Measurements from ENCODE around the gene TGFB2.

Gene TGFB2

DNA sequence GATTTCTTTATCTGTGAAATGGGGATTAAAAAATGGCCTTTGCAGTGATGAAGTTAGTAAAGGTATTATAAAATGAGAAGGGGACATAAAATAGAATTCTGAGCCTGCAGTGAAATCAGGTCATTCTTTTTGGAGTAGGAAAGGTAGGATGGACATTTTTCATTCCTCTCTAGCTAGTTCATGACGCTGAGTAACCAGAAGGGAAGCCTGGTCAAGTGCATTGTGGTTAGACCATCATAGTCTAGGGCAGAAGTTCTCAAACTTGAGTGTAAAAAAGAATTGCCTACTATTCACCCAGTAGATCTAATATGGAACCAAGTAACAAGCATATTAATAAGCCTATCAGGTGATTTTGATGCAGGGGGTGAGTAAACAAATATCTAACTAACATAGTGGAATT is 50.8 kb downstream of the TGFB2 start:
- no peak for DNase-seq

DNA sequence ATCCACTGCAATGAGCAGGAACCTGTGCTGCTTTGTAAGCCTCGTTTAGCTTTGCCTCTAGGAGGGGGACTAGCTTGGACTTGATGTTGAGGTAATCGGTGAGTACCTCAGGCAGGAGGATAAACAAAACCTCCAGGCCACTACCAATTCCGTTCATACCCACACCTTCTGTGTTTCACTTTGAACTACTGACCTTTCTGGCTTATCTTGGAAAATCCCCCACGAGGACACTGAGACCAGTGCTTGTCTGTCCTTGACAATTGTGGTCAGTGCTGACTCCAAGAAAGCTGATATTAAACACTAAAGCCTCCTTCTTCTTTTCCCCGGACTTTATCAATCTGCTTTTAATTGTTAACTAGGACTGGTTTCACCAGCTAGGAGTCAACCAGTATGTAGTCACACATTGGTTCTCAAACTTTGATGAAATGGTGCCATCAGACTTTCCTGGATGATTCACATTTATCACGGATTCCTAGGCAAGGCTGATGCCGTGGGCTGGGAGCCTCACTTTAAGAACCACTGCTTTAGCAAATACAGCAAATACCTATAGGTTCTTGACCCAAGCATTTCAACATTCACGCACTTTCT is 52.7 kb downstream of the TGFB2 start:
- no peak for DNase-seq

DNA sequence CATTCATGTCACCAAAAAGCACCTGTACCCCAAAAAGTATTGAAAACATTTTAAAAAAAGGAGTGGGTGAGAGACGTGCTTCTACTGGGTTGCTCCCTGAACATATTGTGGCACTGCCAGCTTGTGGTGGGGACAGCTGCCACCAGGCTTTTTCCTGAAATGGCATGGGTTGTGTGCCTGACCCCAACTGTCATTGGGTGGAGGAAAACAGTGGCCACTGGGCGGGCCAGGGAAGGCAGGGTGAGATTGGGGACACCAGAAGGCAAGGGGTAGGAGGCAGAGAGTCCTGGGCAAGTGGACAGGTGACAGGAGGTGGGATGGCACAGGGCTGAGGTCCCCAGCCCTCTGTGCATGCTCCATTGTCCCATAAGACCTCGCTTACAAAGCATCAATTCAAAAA is 55.5 kb downstream of the TGFB2 start:
- no peak for DNase-seq

- no peak for DNase-seq
Observed at GRCh38 chr1:218401441-218401997, 56.4 kb downstream of the TGFB2 start.

DNA sequence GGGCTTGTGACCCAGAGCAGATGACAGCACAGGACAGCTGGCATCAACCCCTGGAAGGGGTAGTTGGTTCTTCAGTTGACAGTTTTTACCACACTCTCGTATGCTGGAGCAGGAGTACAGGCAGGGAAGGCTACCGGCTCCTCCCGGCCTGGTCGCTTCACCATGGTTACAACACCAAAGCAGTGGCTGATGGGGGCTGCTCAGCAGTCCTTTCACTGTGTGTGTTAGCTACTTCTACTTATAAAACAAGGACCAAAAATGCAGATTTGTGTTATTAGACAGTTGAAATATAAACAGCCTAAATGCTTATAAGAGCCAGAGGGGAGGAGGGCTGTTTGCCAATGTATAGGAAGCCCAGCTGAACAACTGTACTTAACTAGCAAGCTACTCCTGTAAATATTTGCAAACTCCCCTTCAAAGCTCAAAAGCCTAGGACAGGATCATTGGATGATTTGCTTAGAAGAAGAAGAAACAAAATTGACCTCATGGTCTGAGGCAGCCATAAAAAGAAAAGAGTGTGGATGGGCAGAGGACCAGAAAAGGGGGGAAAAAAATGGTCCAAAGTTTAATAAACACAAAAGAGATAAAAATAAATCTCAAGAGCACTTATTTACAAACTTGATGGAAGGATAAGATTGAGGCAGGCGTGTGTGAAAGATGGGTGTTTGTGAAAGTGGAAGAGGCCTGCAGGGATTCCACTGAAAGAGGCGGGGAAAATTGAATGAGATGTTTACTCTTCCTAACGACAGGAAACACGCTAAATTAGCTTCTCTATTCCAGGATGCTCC is 57.1 kb downstream of the TGFB2 start:
- peak; percentile 54 for DNase-seq

- DNase-seq, result no peak
Observed at GRCh38 chr1:218402786-218403120, 57.6 kb downstream of the TGFB2 start.

DNA sequence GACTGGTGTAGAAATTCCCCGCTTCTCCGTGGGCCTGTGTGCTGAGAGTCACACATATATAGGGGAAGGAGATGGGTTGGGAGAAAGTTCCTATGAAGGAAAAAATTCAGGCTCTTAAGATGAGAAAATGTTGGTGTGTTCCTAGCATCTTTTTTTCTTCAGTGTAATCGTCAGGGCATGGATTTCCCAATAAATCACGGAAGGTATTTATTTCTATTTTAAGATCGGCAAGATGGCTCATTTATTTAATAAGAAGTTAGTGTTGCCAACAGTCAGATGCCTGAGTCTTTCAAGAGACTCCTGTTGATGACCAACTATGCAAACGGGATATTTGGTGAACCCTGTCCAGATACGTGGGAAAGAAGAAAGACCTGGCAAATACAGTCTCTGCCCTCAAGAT is 58.2 kb downstream of the TGFB2 start:
- DNase-seq, result no peak

GRCh38 chr1:218407630-218408029 is 62.5 kb downstream of the TGFB2 start:
- DNase-seq, result no peak

GRCh38 chr1:218408135-218408534 is 63.0 kb downstream of the TGFB2 start:
- DNase-seq, result no peak

GRCh38 chr1:218408942-218409341 is 63.8 kb downstream of the TGFB2 start:
- DNase-seq, result no peak

DNA sequence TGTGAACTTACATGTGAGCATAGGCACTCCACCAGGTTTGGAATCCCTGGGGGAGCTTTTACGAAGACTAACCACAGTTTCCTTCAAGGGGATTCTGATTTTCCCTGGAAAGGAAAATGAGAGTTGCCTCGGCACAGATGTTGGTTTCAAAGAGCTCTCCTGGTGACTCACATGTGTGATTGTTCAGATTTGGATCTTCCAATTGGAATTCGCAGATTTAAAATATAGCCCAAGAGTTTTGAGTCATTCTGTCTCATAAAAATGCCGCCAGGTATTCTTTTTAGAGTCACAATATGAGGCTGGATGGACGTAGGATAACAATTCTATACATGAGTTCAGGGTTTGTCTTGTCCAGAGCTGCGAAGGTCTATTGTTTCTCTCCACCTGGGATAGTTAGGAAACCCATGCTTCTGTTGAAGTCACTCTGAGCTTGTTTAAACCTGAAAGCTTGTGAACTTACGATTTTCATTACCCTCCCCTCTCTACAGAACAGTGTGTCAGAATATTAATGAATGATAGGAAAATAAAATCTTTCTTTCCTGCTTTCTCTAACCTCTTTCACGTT is 64.9 kb downstream of the TGFB2 start:
- no peak for DNase-seq

GRCh38 chr1:218411101-218411500 is 66.0 kb downstream of the TGFB2 start:
- no peak for DNase-seq

- DNase-seq, result no peak
Observed at GRCh38 chr1:218412171-218412570, 67.0 kb downstream of the TGFB2 start.

- no peak for DNase-seq
Observed at GRCh38 chr1:218413179-218413578, 68.0 kb downstream of the TGFB2 start.

GRCh38 chr1:218414060-218414728 is 69.1 kb downstream of the TGFB2 start:
- DNase-seq, result no peak

DNA sequence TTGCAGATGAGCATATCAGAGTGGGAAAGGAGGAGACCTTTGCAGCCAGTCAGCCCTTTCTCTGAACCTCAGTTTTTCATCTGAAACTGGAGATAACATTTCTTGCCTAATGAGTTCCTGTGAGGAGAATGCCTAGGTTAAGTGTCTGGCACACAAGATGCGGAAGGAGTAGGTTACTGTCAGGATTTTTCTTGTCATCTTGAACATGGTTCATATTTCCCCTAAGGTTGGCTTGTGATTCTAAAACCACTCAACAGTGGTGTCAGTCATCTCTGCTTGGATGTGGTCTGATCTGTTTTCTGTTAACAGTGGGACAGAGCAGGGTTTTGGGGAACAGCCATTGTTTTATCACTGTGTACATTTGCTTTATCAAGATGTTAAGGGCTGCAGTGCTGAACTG is 70.6 kb downstream of the TGFB2 start:
- no peak for DNase-seq

- DNase-seq, result no peak
Observed at GRCh38 chr1:218421531-218421930, 76.4 kb downstream of the TGFB2 start.

DNA sequence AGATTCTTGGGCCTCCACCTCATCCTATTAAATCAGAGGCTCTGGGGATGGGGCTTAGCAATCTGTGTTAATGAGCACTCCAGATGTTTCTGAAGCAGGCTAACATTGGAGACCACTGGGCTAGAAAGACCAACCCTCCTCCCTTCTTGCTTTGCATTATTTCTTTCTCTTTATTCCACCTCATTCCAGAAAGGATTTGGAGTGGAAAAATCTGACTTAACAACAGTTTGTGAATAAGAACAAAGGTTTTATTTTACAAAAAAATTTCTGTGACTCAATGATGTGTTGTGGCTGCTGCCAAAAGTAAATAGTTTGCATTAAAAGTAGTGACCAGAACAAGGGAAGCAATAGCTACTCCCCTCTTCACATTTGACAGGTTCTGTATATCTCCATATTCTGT is 79.4 kb downstream of the TGFB2 start:
- no peak for DNase-seq

- no peak for DNase-seq
Observed at GRCh38 chr1:218425647-218426342, 80.7 kb downstream of the TGFB2 start.

GRCh38 chr1:218426343-218426657 is 81.2 kb downstream of the TGFB2 start:
- no peak for DNase-seq

DNA sequence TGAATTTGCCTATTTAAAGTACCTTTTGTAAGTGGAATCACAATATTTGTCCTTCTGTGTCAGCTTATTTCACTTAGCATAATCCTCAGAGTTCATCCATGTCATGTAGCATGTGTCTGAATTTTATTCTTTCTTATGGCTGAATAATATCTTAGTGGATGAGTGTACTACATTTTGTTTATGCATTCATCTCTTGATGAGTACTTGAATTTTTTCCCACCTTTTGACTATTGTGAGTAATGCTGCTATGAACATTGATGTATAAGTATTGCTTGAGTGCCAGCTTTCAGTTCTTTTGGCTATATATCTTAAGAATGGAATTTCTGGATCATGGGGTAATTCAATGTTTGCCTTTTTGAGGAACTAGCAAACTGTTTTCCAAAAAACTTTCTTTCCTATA is 84.2 kb downstream of the TGFB2 start:
- no peak for DNase-seq

GRCh38 chr1:218430346-218430745 is 85.2 kb downstream of the TGFB2 start:
- no peak for DNase-seq

DNA sequence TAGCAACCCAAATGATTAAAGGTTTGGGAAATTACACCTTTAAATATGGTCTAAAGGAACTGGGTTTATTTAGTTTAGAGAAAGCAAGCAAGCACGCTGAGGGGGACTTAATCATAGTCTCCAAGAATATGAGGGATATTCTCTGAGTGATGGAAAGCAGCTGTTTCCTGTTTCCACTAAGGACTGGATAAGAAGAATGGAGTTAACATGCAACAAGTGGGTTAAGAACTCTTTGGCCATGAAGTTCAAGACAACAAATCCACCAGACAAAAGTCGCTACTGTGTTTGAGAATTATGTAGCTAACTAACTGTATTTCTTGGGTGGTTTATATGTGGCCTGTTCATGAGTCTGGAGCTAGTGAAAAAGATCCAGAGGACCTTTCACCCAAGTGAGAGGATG is 85.7 kb downstream of the TGFB2 start:
- DNase-seq, result no peak
